K562 (cell line): ENCODE data around the gene CNGA1. TPM values are rescaled to one million over a fixed set of nuclear protein-coding genes. Genes with fewer than 3 reads are reported as not detected.
"Not testable (repeated sequence)": the region's sequence is repeated elsewhere in the genome, so short reads cannot be mapped to it uniquely, and the experiment has no call there.

Experiments
- ATAC-seq: fragments of 200-7000 bp; cut with Tn5 transposase; 3 replicates; pipeline ENCODE4 v1.9.1; 2020; ENCODE audit warnings: moderate library complexity
- BruUV-seq: library from RNA; stranded (reverse); fragments of 400-500 nt; replicated peaks from 2 replicates; lab custom pipeline; 2021; lab: Mats Ljungman, UMichigan
- CTCF ChIA-PET: fragments of 300-600 bp; formaldehyde crosslinking; extraction: SDS; loops from one replicate; lab custom pipeline; 2021; ENCODE audit warnings: low intra/inter-chr PET ratio; lab: Yijun Ruan, JAX
- POLR2A ChIA-PET: fragments of 300-600, 350-650 bp; sonication (Branson Sonifier 250); formaldehyde crosslinking; extraction: SDS; loops from one replicate; lab custom pipeline; 2021; ENCODE audit warnings: antibody characterized with exemption, inconsistent platforms; lab: Yijun Ruan, JAX
- DNase-seq, 4 experiments: peaks; one replicate each; pipeline versions ENCODE4 v3.0.0 to v3.0.0-alpha.2; 2011 to 2018; ENCODE audit warnings: low spot score in 3 of 4, mixed read lengths in 3 of 4; ENCODE audit errors: extremely low read depth in 1 of 4
- FAIRE-seq: peaks from 2 replicates; lab custom pipeline; 2011; peaks lifted over from hg19 to GRCh38; lab: Jason Lieb, UNC
- H2AFZ ChIP-seq: 2 replicates; pipeline ENCODE4 v1.6.0; 2011; ENCODE audit warnings: low read depth, low read length, control low read depth, inconsistent platforms
- H3K27ac ChIP-seq: fragments of 200-600 bp; 3 replicates; pipeline ENCODE4 v1.8.0; 2011; ENCODE audit warnings: low read depth, mild to moderate bottlenecking, control low read depth, inconsistent platforms, low read length, moderate library complexity, mixed read lengths; ENCODE audit errors: extremely low read depth
- H3K27me3 ChIP-seq, 2 experiments: fragments of 300-600 bp in 1 of 2; 2 replicates in 1 of 2; 3 replicates in 1 of 2; pipeline versions ENCODE4 v1.6.0 to v1.8.0; 2011; ENCODE audit warnings: inconsistent platforms in 2 of 2, low read length in 2 of 2, mild to moderate bottlenecking in 1 of 2, mixed read lengths in 1 of 2, moderate library complexity in 1 of 2; ENCODE audit not compliant: control insufficient read depth in 2 of 2, insufficient read depth in 2 of 2
- H3K36me3 ChIP-seq: fragments of 300-600 bp; 3 replicates; pipeline ENCODE4 v1.8.0; 2011; ENCODE audit warnings: mild to moderate bottlenecking, low read length, inconsistent platforms; ENCODE audit not compliant: control insufficient read depth, insufficient read depth
- H3K4me1 ChIP-seq, 2 experiments: fragments of 200-600 bp in 1 of 2; replicated peaks in 1 of 2; 2 replicates in 1 of 2; 3 replicates in 1 of 2; pipeline versions ENCODE4 v1.5.1 to v1.8.0; 2011; ENCODE audit warnings: inconsistent platforms in 2 of 2, low read length in 2 of 2, mild to moderate bottlenecking in 1 of 2, mixed read lengths in 1 of 2, moderate library complexity in 1 of 2; ENCODE audit not compliant: control insufficient read depth in 2 of 2, insufficient read depth in 2 of 2
- H3K4me2 ChIP-seq: 2 replicates; pipeline ENCODE4 v1.6.1; 2011; ENCODE audit warnings: low read length, control low read depth, inconsistent platforms, mixed read lengths; ENCODE audit not compliant: insufficient read depth
- H3K4me3 ChIP-seq: fragments of 200-600 bp; sonication (generic), shearing (Covaris generic); 2 replicates; pipeline ENCODE4 v1.5.1; 2016; ENCODE audit warnings: control low read depth, inconsistent platforms
- H3K79me2 ChIP-seq: fragments of 200-600 bp; 3 replicates; pipeline ENCODE4 v1.8.0; 2011; ENCODE audit warnings: low read length, inconsistent platforms; ENCODE audit not compliant: control insufficient read depth, insufficient read depth
- H3K9ac ChIP-seq, 2 experiments: 2 replicates each; pipeline versions ENCODE4 v1.6.0 to v1.6.1; 2011; ENCODE audit warnings: low read depth in 2 of 2, low read length in 2 of 2, control low read depth in 1 of 2, inconsistent platforms in 1 of 2, mild to moderate bottlenecking in 1 of 2, mixed read lengths in 1 of 2; ENCODE audit not compliant: insufficient read depth in 1 of 2
- H3K9me1 ChIP-seq: one replicate; pipeline ENCODE4 v1.6.0; 2011; ENCODE audit warnings: inconsistent platforms, mild to moderate bottlenecking, low read length, moderate library complexity; ENCODE audit not compliant: control insufficient read depth, insufficient read depth
- H3K9me3 ChIP-seq: replicated peaks from 2 replicates; pipeline ENCODE4 v1.5.1; 2011; ENCODE audit warnings: low read depth, low read length, inconsistent platforms; ENCODE audit not compliant: control insufficient read depth, insufficient read depth
- H4K20me1 ChIP-seq: replicated peaks from 2 replicates; pipeline ENCODE4 v1.6.1; 2011; ENCODE audit warnings: low read length, inconsistent platforms, mixed read lengths; ENCODE audit not compliant: control insufficient read depth, insufficient read depth
- C11orf30 ChIP-seq: fragments of 450-650 bp; IDR thresholded peaks from 2 replicates; pipeline ENCODE4 v1.6.1; 2016; ENCODE audit warnings: low read depth, mild to moderate bottlenecking
- MAFG ChIP-seq: fragments of 450-650 bp; conservative IDR thresholded peaks from 2 replicates; pipeline ENCODE4 v1.6.1; 2016; ENCODE audit warnings: missing genetic modification characterization, missing compliant biosample characterization
- ZNF316 ChIP-seq: fragments of 450-650 bp; IDR thresholded peaks from 2 replicates; pipeline ENCODE4 v1.6.1; 2016
- WGBS: fragments of 100-300 bp; shearing (Covaris generic); methylation state at CpG from one replicate; pipeline ENCODE4 v1.1.6; 2016; ENCODE audit warnings: low coverage, mixed read lengths; ENCODE audit not compliant: insufficient coverage; ENCODE audit errors: missing lambda C conversion rate; 5-methylcytosine and 5-hydroxymethylcytosine counted together
- in situ Hi-C: fragments of 300-500 bp; cut with MboI; formaldehyde crosslinking; loops from 4 replicates; pipeline ENCODE4 v1.15.0; 2018; ENCODE audit warnings: inconsistent platforms, mixed read lengths
- intact Hi-C: fragments of 100-400 bp; cut with micrococcal nuclease; formaldehyde crosslinking; loops from 2 replicates; pipeline ENCODE4 v1.14.2; 2022
- polyA plus RNA-seq, 8 experiments: library from polyadenylated mRNA; depleted of rRNA in 4 of 8; stranded (reverse) in 5 of 8; unstranded in 3 of 8; fragments of >200 nt; fragmentation: Nextera tagmentation in 2 of 8; fragmentation: Illumina TruSeq in 1 of 8; extraction: Ambion mirVana in 2 of 8; extraction: Trizol in 1 of 8; gene quantifications; 2 replicates each; pipeline versions ENCODE4 v1.2.1 to v1.2.3, GENCODE V29; 2011 to 2014; ENCODE audit warnings: inconsistent platforms in 1 of 8, missing spikeins in 1 of 8
- total RNA-seq, 7 experiments: library from RNA; depleted of rRNA in 6 of 7; stranded (reverse); fragments of >200 nt in 6 of 7; fragmentation: Illumina TruSeq in 2 of 7; extraction: Trizol in 2 of 7; gene quantifications; 2 replicates each; pipeline versions ENCODE4 v1.2.1 to v1.2.3, GENCODE V29; 2011 to 2021; ENCODE audit warnings: low replicate concordance in 1 of 7
- TF ChIP-seq, protein P1 (sequence below): fragments of 450-650 bp; IDR thresholded peaks from 2 replicates; pipeline ENCODE4 v1.6.1; 2016; ENCODE audit warnings: mild to moderate bottlenecking, moderate library complexity

The CNGA1 gene
- total and polyA plus RNA-seq, 9 of the 15 experiments (the other 6 are each of a cell fraction or from before 2014, with no cell fraction given), result 0.03 to 0.29 (median 0.04) TPM; not detected in 5

DNA sequence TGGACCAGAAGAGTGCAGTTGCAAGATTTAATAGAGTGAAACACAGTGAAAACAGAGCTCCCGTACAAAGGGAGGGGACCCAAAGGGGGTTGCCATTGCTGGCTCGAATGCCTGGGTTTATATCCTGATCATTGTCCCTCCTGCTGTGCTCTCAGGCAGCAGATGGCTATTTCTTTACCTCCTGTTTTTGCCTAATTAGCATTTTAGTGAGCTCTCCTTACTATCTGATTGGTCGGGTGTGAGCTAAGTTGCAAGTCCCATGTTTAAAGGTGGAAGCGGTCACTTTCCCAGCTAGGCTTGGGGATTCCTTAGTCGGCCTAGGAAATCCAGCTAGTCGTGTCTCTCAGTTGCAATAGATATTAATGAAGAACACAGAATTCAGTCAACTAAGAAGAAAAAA, 5.6 kb downstream of the CNGA1 start:
- Histone ChIP-seq H2AFZ (peak overlapping the region; percentile 88), H3K4me3 (peak overlapping the region; percentile 13; the same call in 1 of the 2 replicates), H3K4me2 (peak overlapping the region; percentile 73)
- BruUV-seq, FAIRE-seq, H3K27me3 ChIP-seq, H3K9ac ChIP-seq, ATAC-seq, DNase-seq, H3K79me2 ChIP-seq, H3K9me3 ChIP-seq, H3K9me1 ChIP-seq, H3K36me3 ChIP-seq, in situ Hi-C loops, intact Hi-C loops, H4K20me1 ChIP-seq, H3K4me1 ChIP-seq, CTCF ChIA-PET, H3K27ac ChIP-seq: not testable (repeated sequence)
- WGBS, result 7% methylated on average over 6 of the region's 6 CpGs
- POLR2A ChIA-PET, result interaction anchor here (0.6 kb wide), 1 partner anchor 73 kb away, joined by 3 read pairs; no protein-coding TSS in a partner anchor
- TF ChIP-seq, protein P1, sequence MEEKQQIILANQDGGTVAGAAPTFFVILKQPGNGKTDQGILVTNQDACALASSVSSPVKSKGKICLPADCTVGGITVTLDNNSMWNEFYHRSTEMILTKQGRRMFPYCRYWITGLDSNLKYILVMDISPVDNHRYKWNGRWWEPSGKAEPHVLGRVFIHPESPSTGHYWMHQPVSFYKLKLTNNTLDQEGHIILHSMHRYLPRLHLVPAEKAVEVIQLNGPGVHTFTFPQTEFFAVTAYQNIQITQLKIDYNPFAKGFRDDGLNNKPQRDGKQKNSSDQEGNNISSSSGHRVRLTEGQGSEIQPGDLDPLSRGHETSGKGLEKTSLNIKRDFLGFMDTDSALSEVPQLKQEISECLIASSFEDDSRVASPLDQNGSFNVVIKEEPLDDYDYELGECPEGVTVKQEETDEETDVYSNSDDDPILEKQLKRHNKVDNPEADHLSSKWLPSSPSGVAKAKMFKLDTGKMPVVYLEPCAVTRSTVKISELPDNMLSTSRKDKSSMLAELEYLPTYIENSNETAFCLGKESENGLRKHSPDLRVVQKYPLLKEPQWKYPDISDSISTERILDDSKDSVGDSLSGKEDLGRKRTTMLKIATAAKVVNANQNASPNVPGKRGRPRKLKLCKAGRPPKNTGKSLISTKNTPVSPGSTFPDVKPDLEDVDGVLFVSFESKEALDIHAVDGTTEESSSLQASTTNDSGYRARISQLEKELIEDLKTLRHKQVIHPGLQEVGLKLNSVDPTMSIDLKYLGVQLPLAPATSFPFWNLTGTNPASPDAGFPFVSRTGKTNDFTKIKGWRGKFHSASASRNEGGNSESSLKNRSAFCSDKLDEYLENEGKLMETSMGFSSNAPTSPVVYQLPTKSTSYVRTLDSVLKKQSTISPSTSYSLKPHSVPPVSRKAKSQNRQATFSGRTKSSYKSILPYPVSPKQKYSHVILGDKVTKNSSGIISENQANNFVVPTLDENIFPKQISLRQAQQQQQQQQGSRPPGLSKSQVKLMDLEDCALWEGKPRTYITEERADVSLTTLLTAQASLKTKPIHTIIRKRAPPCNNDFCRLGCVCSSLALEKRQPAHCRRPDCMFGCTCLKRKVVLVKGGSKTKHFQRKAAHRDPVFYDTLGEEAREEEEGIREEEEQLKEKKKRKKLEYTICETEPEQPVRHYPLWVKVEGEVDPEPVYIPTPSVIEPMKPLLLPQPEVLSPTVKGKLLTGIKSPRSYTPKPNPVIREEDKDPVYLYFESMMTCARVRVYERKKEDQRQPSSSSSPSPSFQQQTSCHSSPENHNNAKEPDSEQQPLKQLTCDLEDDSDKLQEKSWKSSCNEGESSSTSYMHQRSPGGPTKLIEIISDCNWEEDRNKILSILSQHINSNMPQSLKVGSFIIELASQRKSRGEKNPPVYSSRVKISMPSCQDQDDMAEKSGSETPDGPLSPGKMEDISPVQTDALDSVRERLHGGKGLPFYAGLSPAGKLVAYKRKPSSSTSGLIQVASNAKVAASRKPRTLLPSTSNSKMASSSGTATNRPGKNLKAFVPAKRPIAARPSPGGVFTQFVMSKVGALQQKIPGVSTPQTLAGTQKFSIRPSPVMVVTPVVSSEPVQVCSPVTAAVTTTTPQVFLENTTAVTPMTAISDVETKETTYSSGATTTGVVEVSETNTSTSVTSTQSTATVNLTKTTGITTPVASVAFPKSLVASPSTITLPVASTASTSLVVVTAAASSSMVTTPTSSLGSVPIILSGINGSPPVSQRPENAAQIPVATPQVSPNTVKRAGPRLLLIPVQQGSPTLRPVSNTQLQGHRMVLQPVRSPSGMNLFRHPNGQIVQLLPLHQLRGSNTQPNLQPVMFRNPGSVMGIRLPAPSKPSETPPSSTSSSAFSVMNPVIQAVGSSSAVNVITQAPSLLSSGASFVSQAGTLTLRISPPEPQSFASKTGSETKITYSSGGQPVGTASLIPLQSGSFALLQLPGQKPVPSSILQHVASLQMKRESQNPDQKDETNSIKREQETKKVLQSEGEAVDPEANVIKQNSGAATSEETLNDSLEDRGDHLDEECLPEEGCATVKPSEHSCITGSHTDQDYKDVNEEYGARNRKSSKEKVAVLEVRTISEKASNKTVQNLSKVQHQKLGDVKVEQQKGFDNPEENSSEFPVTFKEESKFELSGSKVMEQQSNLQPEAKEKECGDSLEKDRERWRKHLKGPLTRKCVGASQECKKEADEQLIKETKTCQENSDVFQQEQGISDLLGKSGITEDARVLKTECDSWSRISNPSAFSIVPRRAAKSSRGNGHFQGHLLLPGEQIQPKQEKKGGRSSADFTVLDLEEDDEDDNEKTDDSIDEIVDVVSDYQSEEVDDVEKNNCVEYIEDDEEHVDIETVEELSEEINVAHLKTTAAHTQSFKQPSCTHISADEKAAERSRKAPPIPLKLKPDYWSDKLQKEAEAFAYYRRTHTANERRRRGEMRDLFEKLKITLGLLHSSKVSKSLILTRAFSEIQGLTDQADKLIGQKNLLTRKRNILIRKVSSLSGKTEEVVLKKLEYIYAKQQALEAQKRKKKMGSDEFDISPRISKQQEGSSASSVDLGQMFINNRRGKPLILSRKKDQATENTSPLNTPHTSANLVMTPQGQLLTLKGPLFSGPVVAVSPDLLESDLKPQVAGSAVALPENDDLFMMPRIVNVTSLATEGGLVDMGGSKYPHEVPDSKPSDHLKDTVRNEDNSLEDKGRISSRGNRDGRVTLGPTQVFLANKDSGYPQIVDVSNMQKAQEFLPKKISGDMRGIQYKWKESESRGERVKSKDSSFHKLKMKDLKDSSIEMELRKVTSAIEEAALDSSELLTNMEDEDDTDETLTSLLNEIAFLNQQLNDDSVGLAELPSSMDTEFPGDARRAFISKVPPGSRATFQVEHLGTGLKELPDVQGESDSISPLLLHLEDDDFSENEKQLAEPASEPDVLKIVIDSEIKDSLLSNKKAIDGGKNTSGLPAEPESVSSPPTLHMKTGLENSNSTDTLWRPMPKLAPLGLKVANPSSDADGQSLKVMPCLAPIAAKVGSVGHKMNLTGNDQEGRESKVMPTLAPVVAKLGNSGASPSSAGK, result peak; percentile 37; the same call in 1 of the 2 replicates
- peak; percentile 83 for TF ChIP-seq ZNF316
- TF ChIP-seq C11orf30, result peak; percentile 74; the same call in 1 of the 2 replicates
- TF ChIP-seq MAFG (tag), result peak; percentile 79
